Loucy (cell line): ENCODE data around the gene CKS1B.

Experiments used
- CTCF ChIP-seq: fragments of 200-600 bp; sonication (generic); conservative IDR thresholded peaks from 2 replicates; pipeline ENCODE4 v1.5.1; 2014; ENCODE audit warnings: mild to moderate bottlenecking, antibody characterized with exemption, low read length
- EZH2phosphoT487 ChIP-seq: fragments of 200-600 bp; IDR thresholded peaks from 2 replicates; pipeline ENCODE4 v1.6.1; 2018; ENCODE audit warnings: antibody characterized with exemption, mild to moderate bottlenecking, moderate library complexity, borderline replicate concordance

- TF ChIP-seq CTCF (peak; percentile 31; the same call in 1 of the 2 replicates), EZH2phosphoT487 (no peak)
Measured at GRCh38 chr1:154973344-154974101, 958 bp upstream of the CKS1B start.
